ENCODE measurements around the gene ZNF664. TPM values are rescaled to one million over a fixed set of nuclear protein-coding genes. Genes with fewer than 3 reads are reported as not detected.

ZNF664 gene
- total RNA-seq, 6 donors from 2014 or later: 49.1 to 112 (median 91.8) TPM

DNA sequence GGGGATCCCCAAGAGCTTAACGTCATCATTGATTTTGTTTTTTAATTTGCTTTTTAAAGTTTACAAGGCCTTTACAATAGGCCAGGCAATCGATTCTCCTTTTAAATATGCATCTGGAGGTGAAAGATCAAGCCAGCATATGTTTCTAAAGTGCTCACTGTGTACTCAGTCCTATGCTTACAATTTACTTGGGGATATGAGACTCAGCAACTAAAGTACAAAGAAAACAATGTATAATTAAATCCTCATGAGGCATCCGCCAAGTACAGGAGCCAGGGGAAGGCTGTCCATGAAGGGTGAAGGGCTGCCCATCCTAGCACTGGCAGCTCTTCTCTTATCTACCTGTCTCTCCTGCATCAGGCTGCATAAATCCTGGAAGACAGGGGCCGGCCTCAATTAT, 12.2 kb upstream of the ZNF664 start:
- H3K9me3 ChIP-seq: no peaks in the 10 kb centered on the region
- DNase-seq: no peak
- TF ChIP-seq EP300 (IDR thresholded peaks at IDR 0.05): no peak
- TF ChIP-seq, protein P1, sequence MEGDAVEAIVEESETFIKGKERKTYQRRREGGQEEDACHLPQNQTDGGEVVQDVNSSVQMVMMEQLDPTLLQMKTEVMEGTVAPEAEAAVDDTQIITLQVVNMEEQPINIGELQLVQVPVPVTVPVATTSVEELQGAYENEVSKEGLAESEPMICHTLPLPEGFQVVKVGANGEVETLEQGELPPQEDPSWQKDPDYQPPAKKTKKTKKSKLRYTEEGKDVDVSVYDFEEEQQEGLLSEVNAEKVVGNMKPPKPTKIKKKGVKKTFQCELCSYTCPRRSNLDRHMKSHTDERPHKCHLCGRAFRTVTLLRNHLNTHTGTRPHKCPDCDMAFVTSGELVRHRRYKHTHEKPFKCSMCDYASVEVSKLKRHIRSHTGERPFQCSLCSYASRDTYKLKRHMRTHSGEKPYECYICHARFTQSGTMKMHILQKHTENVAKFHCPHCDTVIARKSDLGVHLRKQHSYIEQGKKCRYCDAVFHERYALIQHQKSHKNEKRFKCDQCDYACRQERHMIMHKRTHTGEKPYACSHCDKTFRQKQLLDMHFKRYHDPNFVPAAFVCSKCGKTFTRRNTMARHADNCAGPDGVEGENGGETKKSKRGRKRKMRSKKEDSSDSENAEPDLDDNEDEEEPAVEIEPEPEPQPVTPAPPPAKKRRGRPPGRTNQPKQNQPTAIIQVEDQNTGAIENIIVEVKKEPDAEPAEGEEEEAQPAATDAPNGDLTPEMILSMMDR (IDR thresholded peaks at IDR 0.05): no peak
- TF ChIP-seq POLR2A (IDR thresholded peaks at IDR 0.05): no peak
- no peak for TF ChIP-seq POLR2AphosphoS5 (IDR thresholded peaks at IDR 0.05)
- H3K4me3 ChIP-seq: no peak overlapping the region
- H3K4me1 ChIP-seq: peaks cover 0 to 8% (median 2%) of the 10 kb centered on the region in 4 donors
- no peaks in the 10 kb centered on the region for H3K27me3 ChIP-seq
- H3K27ac ChIP-seq: no peak overlapping the region
- 85 to 87% methylated on average over 4 of the region's 4 CpGs for WGBS, 2 donors
- ATAC-seq (ENCODE audit: low FRiP score in 2 of 2): no peak
- peaks cover 0 to 5% (median 0%) of the 10 kb centered on the region in 4 donors for H3K36me3 ChIP-seq

DNA sequence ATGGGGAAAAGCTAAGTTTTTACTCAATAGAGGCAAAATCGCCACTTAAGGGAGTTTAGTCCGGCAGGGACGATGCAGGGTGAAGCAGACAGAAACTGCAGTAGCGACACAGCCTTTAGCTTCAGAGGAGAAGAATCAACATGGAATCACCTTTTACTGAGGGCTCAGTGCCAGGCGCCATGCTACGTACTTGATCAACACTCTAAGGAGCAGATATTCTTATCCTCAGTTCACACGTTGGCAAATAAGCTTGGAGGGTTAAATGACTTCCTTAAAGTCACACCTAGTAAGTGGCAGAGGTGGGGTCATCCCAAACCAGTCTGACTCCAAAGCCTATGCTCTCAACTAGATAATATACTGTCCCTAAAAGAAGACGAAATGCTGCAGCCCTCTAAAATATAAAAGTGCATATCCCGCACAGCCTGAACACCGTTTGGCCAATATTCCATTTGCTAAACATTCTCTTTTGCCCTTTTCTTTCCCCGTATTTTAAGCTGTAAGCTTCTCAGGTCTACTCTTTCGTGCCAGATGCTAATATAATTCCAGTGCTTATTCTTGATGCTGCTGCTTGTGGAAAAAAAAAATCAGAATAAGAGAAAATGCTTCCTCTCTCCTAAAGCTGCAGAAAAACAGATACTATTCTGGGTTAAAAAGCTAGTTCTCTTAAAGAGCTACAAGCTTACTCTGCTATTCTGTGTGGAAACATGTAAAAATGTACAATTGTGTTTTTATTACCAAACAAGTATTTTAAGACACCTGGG, 11.2 kb upstream of the ZNF664 start:
- H3K9me3 ChIP-seq: no peaks in the 10 kb centered on the region
- H3K27ac ChIP-seq: no peak overlapping the region
- peaks cover 0 to 9% (median 4%) of the 10 kb centered on the region in 4 donors for H3K4me1 ChIP-seq
- ATAC-seq (ENCODE audit: low FRiP score in 2 of 2): no peak
- no peaks in the 10 kb centered on the region for H3K27me3 ChIP-seq
- TF ChIP-seq POLR2A (IDR thresholded peaks at IDR 0.05): no peak
- TF ChIP-seq, protein P1 (IDR thresholded peaks at IDR 0.05): no peak
- H3K4me3 ChIP-seq: no peak overlapping the region
- peak in 1 of 2 donors; percentile 63 for DNase-seq
- WGBS, 2 donors: 69 to 71% methylated on average over 12 of the region's 12 CpGs
- H3K36me3 ChIP-seq: peaks cover 0 to 5% (median 0%) of the 10 kb centered on the region in 4 donors

DNA sequence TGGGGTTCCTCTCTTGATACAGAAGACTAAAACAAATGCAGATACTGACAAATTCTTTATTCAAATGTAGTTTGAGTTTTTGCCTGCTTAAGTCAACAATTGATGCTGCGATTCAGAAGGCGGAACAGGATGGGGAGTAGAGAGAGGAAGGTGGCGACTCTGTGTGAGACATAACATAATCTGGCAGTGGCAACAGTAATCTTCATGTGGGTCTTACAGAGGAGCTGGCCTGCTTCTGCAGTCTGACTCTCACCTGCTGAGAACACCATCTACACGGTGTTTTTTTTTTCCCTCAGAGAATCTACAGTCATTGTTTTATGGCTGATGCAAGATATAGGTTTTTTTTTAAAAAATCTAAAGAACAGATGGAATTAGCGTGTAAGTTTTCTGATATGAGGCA, 10.5 kb upstream of the ZNF664 start:
- Histone ChIP-seq H3K4me1 (peaks cover 0 to 9% (median 4%) of the 10 kb centered on the region in 4 donors), H3K36me3 (peaks cover 0 to 5% (median 0%) of the 10 kb centered on the region in 4 donors), H3K4me3 (no peak overlapping the region), H3K9me3 (no peaks in the 10 kb centered on the region), H3K27ac (no peak overlapping the region), H3K27me3 (no peaks in the 10 kb centered on the region)
- no peak for ATAC-seq (ENCODE audit: low FRiP score in 2 of 2)
- DNase-seq: no peak
- no peak for TF ChIP-seq POLR2AphosphoS5 (IDR thresholded peaks at IDR 0.05)
- TF ChIP-seq EP300 (IDR thresholded peaks at IDR 0.05): no peak
- no peak for TF ChIP-seq POLR2A (IDR thresholded peaks at IDR 0.05)
- TF ChIP-seq, protein P1 (IDR thresholded peaks at IDR 0.05): no peak
- 73 to 80% methylated on average over 5 of the region's 5 CpGs for WGBS, 2 donors

DNA sequence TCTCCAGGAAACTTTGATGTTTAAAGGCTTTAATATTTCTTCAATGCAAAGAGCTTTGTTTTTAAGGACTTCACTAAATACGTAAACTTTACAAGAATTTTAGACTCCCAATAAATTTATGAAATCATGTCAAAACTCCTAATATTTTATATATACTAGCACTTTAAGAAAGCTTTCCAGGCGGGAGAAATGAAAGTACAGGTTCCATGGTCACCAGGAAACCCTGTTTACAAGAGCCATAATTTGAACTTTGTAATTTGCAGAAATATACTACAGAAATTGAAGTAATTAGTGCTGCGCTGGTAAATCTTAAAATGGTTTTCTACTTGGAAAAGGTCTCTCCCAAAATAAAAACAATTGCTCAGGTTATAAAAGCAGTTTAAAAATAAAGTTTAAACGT, 9.2 kb upstream of the ZNF664 start:
- Histone ChIP-seq H3K4me1 (peaks cover 0 to 9% (median 4%) of the 10 kb centered on the region in 4 donors), H3K27me3 (no peaks in the 10 kb centered on the region), H3K27ac (no peak overlapping the region), H3K4me3 (no peak overlapping the region), H3K36me3 (peaks cover 0 to 5% (median 0%) of the 10 kb centered on the region in 4 donors), H3K9me3 (no peaks in the 10 kb centered on the region)
- TF ChIP-seq, protein P1 (IDR thresholded peaks at IDR 0.05): no peak
- TF ChIP-seq POLR2AphosphoS5 (IDR thresholded peaks at IDR 0.05) (no peak), POLR2A (IDR thresholded peaks at IDR 0.05) (no peak), EP300 (IDR thresholded peaks at IDR 0.05) (no peak)
- ATAC-seq (ENCODE audit: low FRiP score in 2 of 2): no peak
- WGBS, 2 donors: 86 to 88% methylated on average over 4 of the region's 4 CpGs
- DNase-seq: no peak

DNA sequence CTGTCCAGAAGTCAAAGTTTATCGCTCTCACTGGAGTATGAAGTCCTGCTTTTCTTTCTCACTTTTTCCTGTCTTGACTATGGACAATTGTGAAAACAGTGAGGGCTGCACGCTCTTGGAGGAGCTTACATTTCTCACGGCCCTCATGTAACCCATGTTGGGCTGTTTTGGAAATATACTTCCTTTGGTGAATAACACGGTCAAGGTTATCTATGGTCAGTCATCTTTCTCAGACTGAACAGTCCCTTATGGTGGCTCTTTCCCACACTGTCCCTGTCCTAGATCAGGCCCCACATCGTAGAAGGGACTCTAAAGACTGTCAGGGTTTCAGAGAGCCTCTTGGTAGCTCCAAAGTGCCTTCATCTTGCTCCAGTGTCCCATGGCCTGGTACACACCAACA, 7.6 kb upstream of the ZNF664 start:
- peaks cover 0 to 5% (median 0%) of the 10 kb centered on the region in 4 donors for H3K36me3 ChIP-seq
- no peak overlapping the region for H3K27ac ChIP-seq
- no peaks in the 10 kb centered on the region for H3K27me3 ChIP-seq
- no peak for ATAC-seq (ENCODE audit: low FRiP score in 2 of 2)
- no peak for TF ChIP-seq EP300 (IDR thresholded peaks at IDR 0.05)
- peaks cover 0 to 14% (median 10%) of the 10 kb centered on the region in 4 donors for H3K4me1 ChIP-seq
- 66 to 67% methylated on average over 5 of the region's 5 CpGs for WGBS, 2 donors
- no peak for DNase-seq
- no peaks in the 10 kb centered on the region for H3K9me3 ChIP-seq
- no peak overlapping the region for H3K4me3 ChIP-seq

All from upper lobe of left lung (tissue), 6 donors.